Left lung (tissue), 10 donors: ENCODE measurements around the gene CHD5. TPM values are rescaled to one million over a fixed set of nuclear protein-coding genes. Genes with fewer than 3 reads are reported as not detected.

Experiments
- ATAC-seq: fragments of 200-7000 bp; cut with Tn5 transposase; one replicate; pipeline ENCODE4 v1.9.1; 2020; ENCODE audit warnings: moderate library complexity
- DNase-seq, 4 donors: peaks; one replicate each; pipeline ENCODE4 v3.0.0-alpha.2; 2013 to 2020
- H3K27ac ChIP-seq, 2 donors: fragments of 200-600 bp; sonication (generic) in 1 of 2; one replicate each; pipeline versions ENCODE4 v1.5.0 to v1.8.0; 2020 to 2021
- H3K27me3 ChIP-seq, 2 donors: fragments of 200-600 bp; sonication (generic) in 1 of 2; one replicate each; pipeline versions ENCODE4 v1.5.0 to v1.8.0; 2020 to 2021
- H3K36me3 ChIP-seq, 2 donors: fragments of 200-600 bp; sonication (generic) in 1 of 2; one replicate each; pipeline versions ENCODE4 v1.5.0 to v1.8.0; 2020 to 2021
- H3K4me1 ChIP-seq, 2 donors: fragments of 200-600 bp; one replicate each; pipeline ENCODE4 v1.8.0; 2021
- H3K4me3 ChIP-seq, 2 donors: fragments of 200-600 bp; sonication (generic) in 1 of 2; one replicate each; pipeline versions ENCODE4 v1.5.0 to v1.8.0; 2020 to 2021; ENCODE audit warnings: mild to moderate bottlenecking in 1 of 2
- H3K9me3 ChIP-seq, 2 donors: fragments of 200-600 bp; sonication (generic) in 1 of 2; one replicate each; pipeline versions ENCODE4 v1.5.0 to v1.8.0; 2020 to 2021
- CTCF ChIP-seq, 2 donors: fragments of 200-600 bp; sonication (generic) in 1 of 2; IDR thresholded peaks; one replicate each; pipeline versions ENCODE4 v1.5.0 to v1.8.0; 2021; ENCODE audit warnings: antibody characterized with exemption in 2 of 2
- intact Hi-C, 2 donors: fragments of 100-400 bp; cut with DNase I; formaldehyde crosslinking; loops; one replicate each; pipeline versions ENCODE4 v1.11.2 to v1.14.2; 2022
- polyA plus RNA-seq, 6 donors: library from polyadenylated mRNA; unstranded; fragments of 120-200 nt; gene quantifications; one replicate each; pipeline ENCODE4 v1.2.1, GENCODE V29; 2013; ENCODE audit not compliant: insufficient read length in 6 of 6
- total RNA-seq, 2 donors: library from RNA; stranded (reverse); fragmentation: NEBNext Ultra II Directional; extraction: Animal tissue kit (Norgen Biotek cat#: 25700); gene quantifications; one replicate each; pipeline ENCODE4 v1.2.1, GENCODE V29; 2021
- donor health status: DM: no; HTN: yes; CAD: no.
- donor health status: DM: no; HTN: no; CAD: no.

Gene CHD5
- total and polyA plus RNA-seq, 8 donors = 0.03 to 0.36 (median 0.13) TPM

GRCh38 chr1:6110326-6110725, 69.8 kb downstream of the CHD5 start:
- Histone ChIP-seq H3K4me3 (no peak overlapping the region), H3K27me3 (peaks cover 0 to 68% of the 10 kb centered on the region in 2 donors), H3K36me3 (no peaks in the 10 kb centered on the region), H3K4me1 (no peaks in the 10 kb centered on the region), H3K27ac (no peak overlapping the region), H3K9me3 (no peaks in the 10 kb centered on the region)
- ATAC-seq (no peak), DNase-seq (peak in 1 of 4 donors; percentile 46)
- no peak for TF ChIP-seq CTCF (IDR thresholded peaks at IDR 0.05)
- intact Hi-C loops = no loop called here

GRCh38 chr1:6109688-6110087, 70.4 kb downstream of the CHD5 start:
- peak in 1 of 4 donors; percentile 75 for DNase-seq
- Histone ChIP-seq H3K9me3 (no peaks in the 10 kb centered on the region), H3K27me3 (peaks cover 0 to 74% of the 10 kb centered on the region in 2 donors), H3K4me3 (no peak overlapping the region), H3K27ac (no peak overlapping the region), H3K4me1 (no peaks in the 10 kb centered on the region), H3K36me3 (no peaks in the 10 kb centered on the region)
- intact Hi-C loops = no loop called here
- no peak for ATAC-seq
- TF ChIP-seq CTCF (IDR thresholded peaks at IDR 0.05) = no peak

GRCh38 chr1:6108937-6109614, 71.0 kb downstream of the CHD5 start:
- DNase-seq = peak in 2 of 4 donors; percentile 26 to 78
- H3K4me1 ChIP-seq = no peaks in the 10 kb centered on the region
- no peaks in the 10 kb centered on the region for H3K36me3 ChIP-seq
- no peaks in the 10 kb centered on the region for H3K9me3 ChIP-seq
- no peak overlapping the region for H3K27ac ChIP-seq
- H3K27me3 ChIP-seq = peaks cover 0 to 80% of the 10 kb centered on the region in 2 donors
- intact Hi-C loops = no loop called here
- no peak overlapping the region for H3K4me3 ChIP-seq
- ATAC-seq = peak; percentile 83
- TF ChIP-seq CTCF (IDR thresholded peaks at IDR 0.05) = peak in 1 of 2 donors; percentile 40

GRCh38 chr1:6108476-6108875, 71.6 kb downstream of the CHD5 start:
- intact Hi-C loops = no loop called here
- peaks cover 0 to 82% of the 10 kb centered on the region in 2 donors for H3K27me3 ChIP-seq

More at GRCh38 chr1:6108476-6108875, 71.6 kb downstream of the CHD5 start:
- no peaks in the 10 kb centered on the region for H3K4me1 ChIP-seq
- H3K36me3 ChIP-seq = no peaks in the 10 kb centered on the region
- DNase-seq (no peak), ATAC-seq (no peak)
- no peak overlapping the region for H3K27ac ChIP-seq
- H3K4me3 ChIP-seq = no peak overlapping the region
- H3K9me3 ChIP-seq = no peaks in the 10 kb centered on the region
- no peak for TF ChIP-seq CTCF (IDR thresholded peaks at IDR 0.05)
